ENCODE results near the gene UNC13A. TPM values are rescaled to one million over a fixed set of nuclear protein-coding genes. Genes with fewer than 3 reads are reported as not detected.
A peak's percentile ranks its signal among the peaks of the same experiment; 100 is the strongest.

UNC13A gene
- total RNA-seq, 1 experiment from 2014 or later, result 0.21 TPM

GRCh38 chr19:17725422-17726078, 37.4 kb upstream of the UNC13A start:
- CTCF ChIA-PET, result no interaction called here

DNA sequence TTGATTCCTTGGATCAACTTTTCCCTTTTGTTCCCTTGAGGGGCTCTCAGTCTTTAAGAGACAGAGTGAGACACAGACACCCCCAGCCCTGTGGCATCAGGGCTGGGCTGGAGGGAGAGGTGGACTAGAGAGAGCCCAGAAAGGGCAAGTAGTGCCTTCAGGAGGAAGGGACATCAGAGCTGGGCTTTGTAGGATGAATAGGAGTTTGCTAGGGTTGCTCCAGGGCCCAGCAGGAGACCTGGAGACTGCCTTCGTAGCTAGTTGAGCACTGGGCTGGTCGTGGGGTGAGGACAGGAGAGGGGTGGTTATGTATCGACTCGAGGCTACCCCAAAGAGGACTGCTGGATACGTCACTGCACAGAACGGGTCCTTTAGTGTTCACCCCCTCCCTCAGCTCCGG, 36.5 kb upstream of the UNC13A start:
- Mint-ChIP-seq H3K36me3 (ENCODE audit: insufficient read depth, unreplicated experiment) (peaks cover 50% of the 10 kb centered on the region), H3K27me3 (ENCODE audit: insufficient read depth, unreplicated experiment) (no peaks in the 10 kb centered on the region), H3K4me1 (ENCODE audit: insufficient read depth, unreplicated experiment) (peaks cover 19% of the 10 kb centered on the region), H3K9me3 (ENCODE audit: unreplicated experiment) (no peaks in the 10 kb centered on the region), H3K4me3 (ENCODE audit: unreplicated experiment) (no peak overlapping the region), H3K27ac (ENCODE audit: low read depth, unreplicated experiment) (no peak overlapping the region)
- DNase-seq (ENCODE audit: unreplicated experiment), result no peak
- no TSS peak for BruUV-seq (replicated peaks)
- ChIA-PET CTCF (interaction anchor here (0.6 kb wide), 1 partner anchor 9 kb away, joined by 3 read pairs; no protein-coding TSS in a partner anchor), POLR2A (no interaction called here)
- TF ChIP-seq, protein P1, sequence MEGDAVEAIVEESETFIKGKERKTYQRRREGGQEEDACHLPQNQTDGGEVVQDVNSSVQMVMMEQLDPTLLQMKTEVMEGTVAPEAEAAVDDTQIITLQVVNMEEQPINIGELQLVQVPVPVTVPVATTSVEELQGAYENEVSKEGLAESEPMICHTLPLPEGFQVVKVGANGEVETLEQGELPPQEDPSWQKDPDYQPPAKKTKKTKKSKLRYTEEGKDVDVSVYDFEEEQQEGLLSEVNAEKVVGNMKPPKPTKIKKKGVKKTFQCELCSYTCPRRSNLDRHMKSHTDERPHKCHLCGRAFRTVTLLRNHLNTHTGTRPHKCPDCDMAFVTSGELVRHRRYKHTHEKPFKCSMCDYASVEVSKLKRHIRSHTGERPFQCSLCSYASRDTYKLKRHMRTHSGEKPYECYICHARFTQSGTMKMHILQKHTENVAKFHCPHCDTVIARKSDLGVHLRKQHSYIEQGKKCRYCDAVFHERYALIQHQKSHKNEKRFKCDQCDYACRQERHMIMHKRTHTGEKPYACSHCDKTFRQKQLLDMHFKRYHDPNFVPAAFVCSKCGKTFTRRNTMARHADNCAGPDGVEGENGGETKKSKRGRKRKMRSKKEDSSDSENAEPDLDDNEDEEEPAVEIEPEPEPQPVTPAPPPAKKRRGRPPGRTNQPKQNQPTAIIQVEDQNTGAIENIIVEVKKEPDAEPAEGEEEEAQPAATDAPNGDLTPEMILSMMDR (IDR thresholded peaks at IDR 0.05; ENCODE audit: unreplicated experiment), result no peak
- intact Hi-C loops (cut with micrococcal nuclease), result no loop called here

More at GRCh38 chr19:17725422-17726078, 37.4 kb upstream of the UNC13A start:
- POLR2A ChIA-PET, result no interaction called here
- peak overlapping the region; percentile 37 for H3K27ac Mint-ChIP-seq (ENCODE audit: low read depth, unreplicated experiment)
- no TSS peak for BruUV-seq (replicated peaks)
- intact Hi-C loops (cut with micrococcal nuclease), result no loop called here
- no peaks in the 10 kb centered on the region for H3K27me3 Mint-ChIP-seq (ENCODE audit: insufficient read depth, unreplicated experiment)
- no peaks in the 10 kb centered on the region for H3K9me3 Mint-ChIP-seq (ENCODE audit: unreplicated experiment)
- peaks cover 52% of the 10 kb centered on the region for H3K36me3 Mint-ChIP-seq (ENCODE audit: insufficient read depth, unreplicated experiment)
- no peak for DNase-seq (ENCODE audit: unreplicated experiment)
- TF ChIP-seq, protein P1 (IDR thresholded peaks at IDR 0.05; ENCODE audit: unreplicated experiment), result peak; percentile 46
- peaks cover 12% of the 10 kb centered on the region for H3K4me1 Mint-ChIP-seq (ENCODE audit: insufficient read depth, unreplicated experiment)
- H3K4me3 Mint-ChIP-seq (ENCODE audit: unreplicated experiment), result no peak overlapping the region

DNA sequence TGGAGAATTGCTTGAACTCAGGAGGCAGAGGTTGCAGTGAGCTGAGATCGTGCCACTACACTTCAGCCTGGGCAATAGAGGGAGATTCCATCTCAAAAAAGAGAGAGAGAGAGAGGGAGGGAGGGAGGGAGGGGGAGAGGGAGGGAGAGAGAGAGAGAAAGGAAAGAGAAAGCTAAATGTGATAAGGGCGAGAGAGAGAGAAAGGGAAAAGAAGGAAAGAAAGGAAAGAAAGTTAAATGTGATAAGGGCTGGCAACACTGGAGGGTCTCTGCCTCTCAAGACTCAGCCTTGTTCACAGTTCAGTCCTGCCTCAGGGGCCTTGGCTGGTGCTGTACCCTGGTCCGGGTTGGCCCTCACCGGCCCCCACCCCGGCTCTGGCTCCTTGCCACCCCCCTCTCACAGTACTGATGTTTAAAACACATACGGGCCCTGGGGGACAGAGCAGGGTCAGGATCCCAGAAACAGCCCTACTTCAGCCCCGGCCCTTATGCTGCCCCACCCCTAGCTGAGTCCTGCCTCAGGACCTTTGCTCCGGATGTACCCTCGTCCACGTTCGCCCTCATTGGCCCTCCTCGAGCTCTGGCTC, 34.6 kb upstream of the UNC13A start:
- TF ChIP-seq, protein P1 (IDR thresholded peaks at IDR 0.05; ENCODE audit: unreplicated experiment), result no peak
- Mint-ChIP-seq H3K36me3 (ENCODE audit: insufficient read depth, unreplicated experiment) (peaks cover 36% of the 10 kb centered on the region), H3K27me3 (ENCODE audit: insufficient read depth, unreplicated experiment) (no peaks in the 10 kb centered on the region), H3K27ac (ENCODE audit: low read depth, unreplicated experiment) (no peak overlapping the region), H3K4me3 (ENCODE audit: unreplicated experiment) (no peak overlapping the region), H3K4me1 (ENCODE audit: insufficient read depth, unreplicated experiment) (peaks cover 19% of the 10 kb centered on the region), H3K9me3 (ENCODE audit: unreplicated experiment) (no peaks in the 10 kb centered on the region)
- CTCF ChIA-PET, result interaction anchor here (1.1 kb wide), 1 partner anchor 44 kb away, joined by 4 read pairs; no protein-coding TSS in a partner anchor
- BruUV-seq (replicated peaks), result no TSS peak
- DNase-seq (ENCODE audit: unreplicated experiment), result no peak
- intact Hi-C loops (cut with micrococcal nuclease), result no loop called here
- POLR2A ChIA-PET, result no interaction called here

DNA sequence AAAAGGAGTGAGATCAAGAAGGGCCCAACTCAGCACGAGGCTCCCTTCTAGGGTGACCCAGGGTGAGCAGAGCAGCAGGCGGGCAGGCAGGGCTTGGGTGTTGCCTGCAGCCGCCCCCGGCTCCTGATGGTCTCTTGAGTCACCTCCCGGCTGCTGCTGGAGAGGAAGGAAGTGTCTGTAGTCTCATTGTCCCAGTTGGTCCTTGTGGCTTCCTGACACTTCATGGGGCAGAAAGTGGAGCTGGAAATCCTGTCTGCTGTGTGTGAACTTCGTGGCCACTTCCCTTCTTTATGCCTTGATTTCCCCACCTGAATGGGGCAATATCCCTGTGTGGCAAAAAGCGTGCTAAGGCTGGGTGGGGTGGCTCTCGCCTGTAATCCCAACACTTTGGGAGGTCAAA, 33.7 kb upstream of the UNC13A start:
- no TSS peak for BruUV-seq (replicated peaks)
- peaks cover 34% of the 10 kb centered on the region for H3K36me3 Mint-ChIP-seq (ENCODE audit: insufficient read depth, unreplicated experiment)
- intact Hi-C loops (cut with micrococcal nuclease), result no loop called here

More for the DNA sequence above, 33.7 kb upstream of the UNC13A start:
- peak; percentile 25 for DNase-seq (ENCODE audit: unreplicated experiment)
- H3K4me3 Mint-ChIP-seq (ENCODE audit: unreplicated experiment), result peak overlapping the region; percentile 78
- H3K27me3 Mint-ChIP-seq (ENCODE audit: insufficient read depth, unreplicated experiment), result no peaks in the 10 kb centered on the region
- POLR2A ChIA-PET, result interaction anchor here (0.8 kb wide), 1 partner anchor 13 kb away, joined by 4 read pairs; no protein-coding TSS in a partner anchor
- TF ChIP-seq, protein P1 (IDR thresholded peaks at IDR 0.05; ENCODE audit: unreplicated experiment), result no peak
- H3K27ac Mint-ChIP-seq (ENCODE audit: low read depth, unreplicated experiment), result no peak overlapping the region
- H3K4me1 Mint-ChIP-seq (ENCODE audit: insufficient read depth, unreplicated experiment), result peaks cover 26% of the 10 kb centered on the region
- CTCF ChIA-PET, result interaction anchor here (0.6 to 1.1 kb wide), 2 partner anchors 45 to 376 kb away, joined by 4 read pairs; no protein-coding TSS in a partner anchor
- no peaks in the 10 kb centered on the region for H3K9me3 Mint-ChIP-seq (ENCODE audit: unreplicated experiment)
